ENCODE data around the gene CALN1.
A peak's percentile ranks its signal among the peaks of the same experiment; 100 is the strongest.
"Not testable (repeated sequence)": the region's sequence is repeated elsewhere in the genome, so short reads cannot be mapped to it uniquely, and the experiment has no call there.

The CALN1 gene

DNA sequence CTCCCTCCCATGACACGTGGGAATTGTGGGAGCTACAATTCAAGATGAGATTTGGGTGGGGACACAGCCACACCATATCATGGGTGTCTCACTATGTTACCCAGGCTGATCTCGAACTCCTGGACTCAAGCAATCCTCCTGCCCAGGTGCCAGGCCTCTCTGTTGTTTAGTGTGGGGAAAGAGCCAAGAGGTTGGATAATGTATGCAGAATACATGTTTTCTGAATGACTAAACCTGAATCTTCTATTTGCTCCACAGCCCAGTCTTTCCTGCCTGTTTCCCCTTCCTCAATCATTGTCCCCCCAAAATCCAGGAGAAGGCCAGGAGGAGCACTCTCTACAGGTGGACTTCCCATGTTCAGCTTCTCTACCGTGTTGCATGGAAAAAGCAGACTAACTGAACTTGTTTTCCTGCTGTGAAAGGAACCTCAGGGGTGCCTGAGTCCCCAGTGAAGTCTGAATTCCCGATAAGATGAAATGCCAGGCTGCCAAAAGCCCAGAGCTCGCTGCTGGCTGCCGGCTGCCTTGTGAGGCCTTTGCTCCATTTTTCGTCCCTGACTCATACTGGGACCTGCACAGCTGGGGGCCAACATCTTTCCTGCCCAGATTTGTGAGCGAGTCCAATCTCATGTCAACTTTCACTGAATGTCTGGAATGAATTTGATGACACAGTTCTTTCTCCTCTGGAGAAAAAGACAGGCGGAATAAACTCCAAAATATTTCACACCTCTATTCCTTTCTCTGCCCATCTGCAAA, 588.0 kb downstream of the CALN1 start:
- DNase-seq (ENCODE audit: low read depth in 2 of 2) = peak in 1 of 2 donors; percentile 0
- TF ChIP-seq, protein P1, sequence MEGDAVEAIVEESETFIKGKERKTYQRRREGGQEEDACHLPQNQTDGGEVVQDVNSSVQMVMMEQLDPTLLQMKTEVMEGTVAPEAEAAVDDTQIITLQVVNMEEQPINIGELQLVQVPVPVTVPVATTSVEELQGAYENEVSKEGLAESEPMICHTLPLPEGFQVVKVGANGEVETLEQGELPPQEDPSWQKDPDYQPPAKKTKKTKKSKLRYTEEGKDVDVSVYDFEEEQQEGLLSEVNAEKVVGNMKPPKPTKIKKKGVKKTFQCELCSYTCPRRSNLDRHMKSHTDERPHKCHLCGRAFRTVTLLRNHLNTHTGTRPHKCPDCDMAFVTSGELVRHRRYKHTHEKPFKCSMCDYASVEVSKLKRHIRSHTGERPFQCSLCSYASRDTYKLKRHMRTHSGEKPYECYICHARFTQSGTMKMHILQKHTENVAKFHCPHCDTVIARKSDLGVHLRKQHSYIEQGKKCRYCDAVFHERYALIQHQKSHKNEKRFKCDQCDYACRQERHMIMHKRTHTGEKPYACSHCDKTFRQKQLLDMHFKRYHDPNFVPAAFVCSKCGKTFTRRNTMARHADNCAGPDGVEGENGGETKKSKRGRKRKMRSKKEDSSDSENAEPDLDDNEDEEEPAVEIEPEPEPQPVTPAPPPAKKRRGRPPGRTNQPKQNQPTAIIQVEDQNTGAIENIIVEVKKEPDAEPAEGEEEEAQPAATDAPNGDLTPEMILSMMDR (IDR thresholded peaks at IDR 0.05; ENCODE audit: low read depth, low read length) = no peak
- H3K4me3 ChIP-seq (replicated peaks in 1 of 2; ENCODE audit: low read depth in 2 of 2, low read length in 2 of 2) = no peak overlapping the region

DNA sequence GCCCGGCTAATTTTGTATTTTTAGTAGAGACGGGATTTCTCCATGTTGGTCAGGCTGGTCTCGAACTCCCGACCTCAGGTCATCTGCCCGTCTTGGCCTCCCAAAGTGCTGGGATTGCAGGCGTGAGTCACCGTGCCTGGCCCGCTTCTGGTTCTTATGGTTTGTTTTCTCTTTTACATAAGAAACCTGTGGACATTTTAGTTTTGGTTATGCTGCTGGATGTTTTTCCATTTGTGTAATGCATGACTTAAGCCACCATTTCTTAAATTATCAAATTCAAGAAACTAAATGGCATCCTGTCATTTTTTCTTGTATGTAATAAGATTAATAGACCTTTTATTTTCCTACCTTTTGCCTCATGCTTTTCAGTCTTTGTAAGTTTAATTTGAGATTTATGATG, 589.7 kb downstream of the CALN1 start:
- not testable (repeated sequence) for DNase-seq (ENCODE audit: low read depth in 2 of 2); H3K4me3 ChIP-seq (replicated peaks in 1 of 2; ENCODE audit: low read depth in 2 of 2, low read length in 2 of 2)

DNA sequence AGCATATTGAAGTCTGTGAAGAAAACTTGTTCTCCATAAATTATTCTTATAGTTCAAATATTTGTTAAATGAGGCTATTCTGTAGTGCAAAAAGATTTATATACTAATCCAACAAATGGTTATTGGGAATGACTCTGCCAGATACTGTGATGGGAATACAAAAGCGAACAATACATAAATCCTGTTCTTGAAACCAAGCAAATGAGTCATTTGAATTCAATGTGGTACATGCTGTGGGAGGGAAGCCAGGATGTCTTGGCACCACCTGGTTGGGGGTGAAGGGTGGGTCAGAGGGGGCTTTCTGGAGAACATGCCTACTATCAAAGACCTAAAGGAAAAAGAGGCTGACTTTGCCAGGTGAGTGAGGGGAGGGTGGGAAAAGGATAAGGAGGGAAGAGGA, 594.2 kb downstream of the CALN1 start:
- no peak overlapping the region for H3K4me3 ChIP-seq (replicated peaks in 1 of 2; ENCODE audit: low read depth in 2 of 2, low read length in 2 of 2)
- TF ChIP-seq, protein P1 (IDR thresholded peaks at IDR 0.05; ENCODE audit: low read depth, low read length) = no peak
- no peak for DNase-seq (ENCODE audit: low read depth in 2 of 2)

DNA sequence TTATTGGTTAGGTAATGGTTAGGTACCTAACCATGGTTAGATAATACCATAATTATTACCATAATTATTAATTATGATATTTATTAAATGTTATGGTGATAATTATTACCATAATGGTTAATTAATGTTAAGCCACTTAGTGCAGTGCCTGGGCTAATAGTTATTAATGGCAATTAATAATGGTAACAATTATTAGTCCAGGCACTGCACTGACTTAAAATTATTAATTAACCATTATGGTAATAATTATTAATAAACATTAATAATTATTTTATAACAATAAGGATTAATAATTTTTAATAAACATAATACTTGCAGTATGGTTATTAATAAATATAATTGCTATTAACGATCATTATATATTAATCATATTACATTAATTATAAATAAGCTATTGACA, 604.0 kb downstream of the CALN1 start:
- H3K4me3 ChIP-seq (replicated peaks in 1 of 2; ENCODE audit: low read depth in 2 of 2, low read length in 2 of 2) = no peak overlapping the region
- TF ChIP-seq, protein P1 (IDR thresholded peaks at IDR 0.05; ENCODE audit: low read depth, low read length) = no peak
- no peak for DNase-seq (ENCODE audit: low read depth in 2 of 2)

DNA sequence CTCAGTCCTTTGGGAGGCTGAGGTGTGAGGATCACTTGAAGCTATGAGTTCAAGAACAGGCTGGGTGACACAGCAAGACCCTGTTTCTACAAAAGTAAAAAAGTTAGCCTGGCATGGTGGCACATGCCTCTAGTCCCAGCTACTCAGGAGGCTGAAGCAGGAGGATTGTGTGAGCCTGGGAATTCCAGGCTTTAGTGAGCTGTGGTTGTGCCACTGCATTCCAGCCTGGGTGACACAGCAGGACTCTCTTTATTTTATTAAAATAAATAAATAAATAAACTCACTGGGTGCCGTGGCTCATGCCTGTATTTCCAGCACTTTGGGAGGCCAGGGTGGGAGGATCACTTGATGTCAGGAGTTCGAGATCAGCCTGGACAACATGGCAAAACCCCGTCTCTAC, 607.9 kb downstream of the CALN1 start:
- DNase-seq (ENCODE audit: low read depth in 2 of 2) = no peak
- TF ChIP-seq, protein P1 (IDR thresholded peaks at IDR 0.05; ENCODE audit: low read depth, low read length) = no peak
- H3K4me3 ChIP-seq (replicated peaks in 1 of 2; ENCODE audit: low read depth in 2 of 2, low read length in 2 of 2) = no peak overlapping the region

DNA sequence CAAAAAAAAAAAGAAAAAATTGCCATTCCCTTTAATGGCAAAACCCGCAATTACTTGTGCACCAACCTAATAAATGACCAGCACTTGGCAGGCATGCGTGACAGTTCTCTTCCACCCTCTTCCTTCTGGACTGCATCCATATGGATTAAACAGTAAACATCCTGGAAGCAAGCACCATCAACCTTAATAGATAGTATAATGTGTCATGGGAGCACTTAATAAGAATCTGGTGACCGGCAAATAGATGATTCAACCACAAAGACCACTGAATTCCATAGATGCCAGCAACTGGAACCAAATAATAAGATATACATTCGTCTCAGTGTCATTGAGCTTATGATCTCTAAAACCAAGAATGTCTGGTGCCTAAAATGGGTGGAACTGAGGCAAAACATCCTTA, 610.2 kb downstream of the CALN1 start:
- TF ChIP-seq, protein P1 (IDR thresholded peaks at IDR 0.05; ENCODE audit: low read depth, low read length) = no peak
- H3K4me3 ChIP-seq (replicated peaks in 1 of 2; ENCODE audit: low read depth in 2 of 2, low read length in 2 of 2) = no peak overlapping the region
- DNase-seq (ENCODE audit: low read depth in 2 of 2) = no peak

DNA sequence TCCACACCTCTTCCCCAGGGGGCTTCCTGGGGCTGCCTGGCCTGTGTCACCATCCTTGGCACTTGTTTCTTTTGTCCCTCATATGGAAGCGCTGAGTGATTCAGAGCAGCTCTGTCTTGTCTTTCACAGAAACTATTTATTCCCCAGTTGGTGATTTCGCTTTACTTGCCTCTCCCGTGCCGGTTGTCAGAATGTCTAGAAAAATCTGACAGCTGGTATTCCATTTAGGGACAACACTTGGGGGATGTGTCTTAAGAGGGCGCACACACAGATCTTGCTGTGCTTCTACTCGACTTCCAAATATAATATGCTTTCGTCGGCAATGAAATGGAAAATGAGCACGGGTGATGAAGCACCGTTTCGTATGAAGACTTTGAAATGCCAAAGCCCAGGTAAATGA, 611.8 kb downstream of the CALN1 start:
- TF ChIP-seq, protein P1 (IDR thresholded peaks at IDR 0.05; ENCODE audit: low read depth, low read length) = no peak
- no peak for DNase-seq (ENCODE audit: low read depth in 2 of 2)
- H3K4me3 ChIP-seq (replicated peaks in 1 of 2; ENCODE audit: low read depth in 2 of 2, low read length in 2 of 2) = no peak overlapping the region
